HFFc6 (cell line): Measurements from ENCODE around the gene ATRN. TPM values are rescaled to one million over a fixed set of nuclear protein-coding genes. Genes with fewer than 3 reads are reported as not detected.

ENCODE experiments used
- DNase-seq: peaks from one replicate; pipeline ENCODE4 v3.0.0-alpha.2; 2018
- H3K27ac Mint-ChIP-seq: 2 replicates; pipeline ENCODE4 v1.8.0; 2020; ENCODE audit warnings: mild to moderate bottlenecking, mixed read lengths
- H3K27me3 Mint-ChIP-seq: 2 replicates; pipeline ENCODE4 v1.8.0; 2021; ENCODE audit warnings: mild to moderate bottlenecking, moderate library complexity, mixed read lengths; ENCODE audit not compliant: insufficient read depth
- H3K36me3 Mint-ChIP-seq: 2 replicates; pipeline ENCODE4 v1.8.0; 2021; ENCODE audit warnings: low read depth, mixed read lengths
- H3K4me1 Mint-ChIP-seq: 2 replicates; pipeline ENCODE4 v1.8.0; 2020; ENCODE audit warnings: low read depth, mixed read lengths
- H3K4me3 Mint-ChIP-seq: 2 replicates; pipeline ENCODE4 v1.8.0; 2020; ENCODE audit warnings: mild to moderate bottlenecking, moderate library complexity, mixed read lengths
- H3K9me3 Mint-ChIP-seq: 2 replicates; pipeline ENCODE4 v1.8.0; 2020; ENCODE audit warnings: mild to moderate bottlenecking, mixed read lengths
- CTCF ChIP-seq: fragments of 200-600 bp; sonication (generic); IDR thresholded peaks from 2 replicates; pipeline ENCODE4 v1.5.0; 2021; ENCODE audit warnings: antibody characterized with exemption, mild to moderate bottlenecking
- total RNA-seq, 6 experiments: library from RNA; stranded (reverse); fragmentation: NEBNext Ultra II Directional; extraction: Animal tissue kit (Norgen Biotek cat#: 25700); gene quantifications; 2 replicates in 1 of 6; 3 replicates in 5 of 6; pipeline ENCODE4 v1.2.3, GENCODE V29; 2021

ATRN gene
- total RNA-seq, 6 experiments from 2014 or later: 27.5 to 33.0 (median 29.6) TPM

DNA sequence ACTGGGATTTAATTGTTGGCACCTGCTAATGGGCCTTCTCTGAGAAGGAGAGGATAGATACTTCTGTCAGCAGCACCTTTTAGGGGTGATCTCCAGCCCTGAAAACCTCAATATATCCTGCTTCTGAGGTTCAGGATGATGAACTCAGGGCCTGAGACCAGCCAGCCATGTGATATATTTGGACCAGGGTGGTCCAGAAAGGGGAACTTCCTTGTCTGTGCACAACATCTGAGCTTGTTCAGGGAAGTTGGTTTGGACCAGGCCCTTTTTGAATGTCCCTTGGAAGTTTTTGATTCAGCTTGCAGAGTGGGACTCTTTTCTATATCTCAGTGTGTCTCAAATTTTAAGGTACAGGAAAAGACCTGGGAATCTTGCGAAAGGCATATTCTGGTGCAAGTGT is 106.5 kb downstream of the ATRN start:
- Mint-ChIP-seq H3K9me3 (no peaks in the 10 kb centered on the region), H3K27me3 (no peaks in the 10 kb centered on the region), H3K27ac (no peak overlapping the region), H3K36me3 (peaks cover 25% of the 10 kb centered on the region), H3K4me3 (no peak overlapping the region), H3K4me1 (peaks cover 13% of the 10 kb centered on the region)
- DNase-seq: no peak
- TF ChIP-seq CTCF: no peak

DNA sequence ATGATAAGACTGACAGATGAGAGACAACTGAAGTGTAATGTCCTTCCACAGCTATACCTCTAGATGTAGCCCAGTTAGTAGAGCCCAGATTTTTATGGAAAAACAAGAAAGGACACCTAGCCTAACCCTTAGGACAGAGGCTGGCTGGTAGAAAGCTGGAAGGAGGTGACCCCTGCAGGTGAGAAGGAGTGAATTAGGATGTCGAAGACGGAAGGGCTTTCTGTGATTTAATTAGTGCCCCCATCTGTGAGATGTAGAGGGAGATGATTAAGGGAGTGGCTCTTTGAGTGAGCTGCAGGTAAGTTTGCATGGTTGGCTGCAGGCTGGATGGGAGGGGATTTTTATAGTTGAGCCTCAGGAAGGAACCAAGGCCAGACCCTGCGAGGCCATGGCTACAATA is 109.6 kb downstream of the ATRN start:
- Mint-ChIP-seq H3K27ac (no peak overlapping the region; the same call in 1 of the 2 replicates), H3K4me3 (no peak overlapping the region), H3K4me1 (peaks cover 8% of the 10 kb centered on the region), H3K27me3 (peaks cover 1% of the 10 kb centered on the region; the same call in 1 of the 2 replicates), H3K36me3 (peaks cover 33% of the 10 kb centered on the region), H3K9me3 (no peaks in the 10 kb centered on the region)
- no peak for TF ChIP-seq CTCF
- no peak for DNase-seq

- peaks cover 1% of the 10 kb centered on the region; the same call in 1 of the 2 replicates for H3K27me3 Mint-ChIP-seq
- H3K9me3 Mint-ChIP-seq: no peaks in the 10 kb centered on the region
- no peak for TF ChIP-seq CTCF
- DNase-seq: no peak
- peaks cover 8% of the 10 kb centered on the region for H3K4me1 Mint-ChIP-seq
- H3K36me3 Mint-ChIP-seq: peaks cover 33% of the 10 kb centered on the region
- no peak overlapping the region for H3K27ac Mint-ChIP-seq
- H3K4me3 Mint-ChIP-seq: no peak overlapping the region
Observed at GRCh38 chr20:3583765-3584164, 112.9 kb downstream of the ATRN start.

- peaks cover 1% of the 10 kb centered on the region; the same call in 1 of the 2 replicates for H3K27me3 Mint-ChIP-seq
- no peak overlapping the region for H3K4me3 Mint-ChIP-seq
- H3K4me1 Mint-ChIP-seq: no peaks in the 10 kb centered on the region
- H3K36me3 Mint-ChIP-seq: peaks cover 19% of the 10 kb centered on the region
- no peak for TF ChIP-seq CTCF
- DNase-seq: no peak
- no peak overlapping the region for H3K27ac Mint-ChIP-seq
- H3K9me3 Mint-ChIP-seq: no peaks in the 10 kb centered on the region
Observed at GRCh38 chr20:3586093-3586492, 115.3 kb downstream of the ATRN start.

DNA sequence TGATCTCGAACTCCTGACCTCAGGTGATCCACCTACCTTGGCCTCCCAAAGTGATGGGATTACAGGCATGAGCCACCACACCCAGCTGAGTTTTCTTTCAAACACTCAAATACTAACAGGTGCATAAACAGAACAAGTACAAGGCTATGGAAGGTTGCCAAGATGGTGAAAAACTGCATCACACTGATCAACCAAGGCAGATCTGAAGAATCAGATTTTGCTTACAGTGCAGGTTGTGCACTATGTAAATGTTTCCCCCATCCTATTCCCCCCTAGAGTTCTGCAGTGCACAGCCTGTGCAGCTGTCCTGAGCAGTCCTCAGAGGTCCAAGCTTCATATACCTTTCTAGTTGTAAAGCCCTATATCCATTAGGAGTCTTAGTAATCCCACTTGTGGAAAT is 119.3 kb downstream of the ATRN start:
- H3K27me3 Mint-ChIP-seq: no peaks in the 10 kb centered on the region
- no peak overlapping the region for H3K4me3 Mint-ChIP-seq
- no peaks in the 10 kb centered on the region for H3K9me3 Mint-ChIP-seq
- peaks cover 29% of the 10 kb centered on the region for H3K36me3 Mint-ChIP-seq
- no peak for TF ChIP-seq CTCF
- H3K4me1 Mint-ChIP-seq: no peaks in the 10 kb centered on the region
- no peak overlapping the region for H3K27ac Mint-ChIP-seq
- DNase-seq: no peak

- H3K27me3 Mint-ChIP-seq: no peaks in the 10 kb centered on the region
- no peak for TF ChIP-seq CTCF
- H3K4me1 Mint-ChIP-seq: no peaks in the 10 kb centered on the region
- peaks cover 16% of the 10 kb centered on the region for H3K36me3 Mint-ChIP-seq
- no peak overlapping the region for H3K4me3 Mint-ChIP-seq
- no peak for DNase-seq
- H3K9me3 Mint-ChIP-seq: no peaks in the 10 kb centered on the region
- H3K27ac Mint-ChIP-seq: no peak overlapping the region
Observed at GRCh38 chr20:3592931-3593330, 122.1 kb downstream of the ATRN start.
